Kidney epithelial cell (primary cell): ENCODE results near the gene SCN4A. TPM values are rescaled to one million over a fixed set of nuclear protein-coding genes. Genes with fewer than 3 reads are reported as not detected.
A peak's percentile ranks its signal among the peaks of the same experiment; 100 is the strongest.
"Not testable (repeated sequence)": the region's sequence is repeated elsewhere in the genome, so short reads cannot be mapped to it uniquely, and the experiment has no call there.

ENCODE experiments used
- DNase-seq: peaks from one replicate; pipeline ENCODE4 v3.0.0-alpha.2; 2010; ENCODE audit warnings: low read depth
- H3K27me3 ChIP-seq: 2 replicates; pipeline ENCODE4 v1.6.0; 2011; ENCODE audit warnings: low read length; ENCODE audit not compliant: control insufficient read depth, insufficient read depth
- H3K36me3 ChIP-seq: 2 replicates; pipeline ENCODE4 v1.5.1; 2011; ENCODE audit warnings: low read length; ENCODE audit not compliant: control insufficient read depth, insufficient read depth
- H3K4me3 ChIP-seq: 2 replicates; pipeline ENCODE4 v1.5.1; 2011; ENCODE audit warnings: low read depth, mild to moderate bottlenecking, control low read depth, low read length
- total RNA-seq: library from RNA; depleted of rRNA; stranded (reverse); fragments of >200 nt; gene quantifications from 2 replicates; pipeline ENCODE4 v1.2.3, GENCODE V29; 2015
- TF ChIP-seq, protein P1 (sequence below): IDR thresholded peaks from 2 replicates; pipeline ENCODE4 v1.5.1; 2011; ENCODE audit warnings: mild to moderate bottlenecking, moderate library complexity, low read length, control low read depth, inconsistent platforms; ENCODE audit not compliant: insufficient read depth, poor library complexity, severe bottlenecking

SCN4A gene
- total RNA-seq, 1 donor from 2014 or later, result 0.33 TPM

DNA sequence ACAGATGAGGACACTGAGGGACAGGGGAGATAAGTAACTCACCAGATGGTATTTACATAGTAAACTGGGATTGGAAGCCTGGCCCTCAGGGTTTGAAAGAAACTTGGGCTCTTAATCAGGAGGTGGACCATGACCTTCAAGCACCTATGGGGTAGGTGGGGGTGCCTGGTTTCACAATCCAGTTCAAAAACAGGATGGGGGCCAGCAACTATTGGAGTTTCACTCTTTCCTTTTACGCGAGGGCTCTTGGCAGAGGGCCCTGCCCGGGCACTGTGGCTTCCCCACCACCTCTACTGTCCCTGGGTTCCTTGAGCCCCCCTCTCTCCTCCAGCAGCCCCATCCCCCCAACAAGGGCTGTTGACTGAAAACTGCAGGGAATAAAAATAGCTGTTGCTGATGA lies 14.1 kb upstream of the SCN4A start:
- Histone ChIP-seq H3K36me3 (no peaks in the 10 kb centered on the region), H3K4me3 (no peak overlapping the region), H3K27me3 (peaks cover 27% of the 10 kb centered on the region)
- DNase-seq, result no peak
- TF ChIP-seq, protein P1, sequence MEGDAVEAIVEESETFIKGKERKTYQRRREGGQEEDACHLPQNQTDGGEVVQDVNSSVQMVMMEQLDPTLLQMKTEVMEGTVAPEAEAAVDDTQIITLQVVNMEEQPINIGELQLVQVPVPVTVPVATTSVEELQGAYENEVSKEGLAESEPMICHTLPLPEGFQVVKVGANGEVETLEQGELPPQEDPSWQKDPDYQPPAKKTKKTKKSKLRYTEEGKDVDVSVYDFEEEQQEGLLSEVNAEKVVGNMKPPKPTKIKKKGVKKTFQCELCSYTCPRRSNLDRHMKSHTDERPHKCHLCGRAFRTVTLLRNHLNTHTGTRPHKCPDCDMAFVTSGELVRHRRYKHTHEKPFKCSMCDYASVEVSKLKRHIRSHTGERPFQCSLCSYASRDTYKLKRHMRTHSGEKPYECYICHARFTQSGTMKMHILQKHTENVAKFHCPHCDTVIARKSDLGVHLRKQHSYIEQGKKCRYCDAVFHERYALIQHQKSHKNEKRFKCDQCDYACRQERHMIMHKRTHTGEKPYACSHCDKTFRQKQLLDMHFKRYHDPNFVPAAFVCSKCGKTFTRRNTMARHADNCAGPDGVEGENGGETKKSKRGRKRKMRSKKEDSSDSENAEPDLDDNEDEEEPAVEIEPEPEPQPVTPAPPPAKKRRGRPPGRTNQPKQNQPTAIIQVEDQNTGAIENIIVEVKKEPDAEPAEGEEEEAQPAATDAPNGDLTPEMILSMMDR, result no peak

DNA sequence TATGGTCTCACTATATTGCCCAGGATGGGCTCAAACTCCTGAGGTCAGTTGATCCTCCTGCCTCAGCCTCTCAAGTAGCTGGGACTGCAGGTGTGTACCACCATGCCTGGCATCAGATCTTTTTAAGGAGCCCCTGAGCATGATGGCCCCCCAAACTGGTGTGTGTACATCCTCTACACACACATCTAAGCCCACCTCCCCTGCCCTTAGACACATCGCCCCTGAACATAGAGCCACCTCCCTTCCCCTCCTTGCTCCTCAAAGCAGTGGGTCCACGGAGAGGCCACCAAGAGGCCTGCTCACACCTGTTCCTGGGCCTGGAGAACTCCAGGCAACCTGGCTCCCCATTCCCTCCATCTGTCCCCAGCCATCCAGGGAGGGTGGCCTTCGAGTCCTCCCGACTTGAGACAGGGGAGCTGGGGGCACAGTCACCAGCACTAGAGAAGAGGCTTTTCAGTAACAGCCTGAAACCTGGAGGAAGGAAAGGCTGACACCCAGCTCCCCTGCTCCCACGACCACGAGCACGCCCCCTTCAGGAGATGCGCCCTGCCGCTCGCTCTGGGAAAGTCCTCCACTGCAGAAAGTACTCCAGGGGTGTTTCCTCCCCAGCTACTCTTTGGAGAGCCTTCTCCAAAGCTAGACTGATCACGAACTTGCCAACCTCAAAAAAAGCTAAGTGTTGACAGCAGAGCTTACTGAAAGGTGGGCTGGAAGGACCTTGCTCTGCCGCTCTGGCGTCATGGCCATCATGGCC lies 12.8 kb upstream of the SCN4A start:
- DNase-seq, result no peak
- H3K36me3 ChIP-seq, result no peaks in the 10 kb centered on the region
- TF ChIP-seq, protein P1, result no peak
- peaks cover 19% of the 10 kb centered on the region for H3K27me3 ChIP-seq
- H3K4me3 ChIP-seq, result no peak overlapping the region

DNA sequence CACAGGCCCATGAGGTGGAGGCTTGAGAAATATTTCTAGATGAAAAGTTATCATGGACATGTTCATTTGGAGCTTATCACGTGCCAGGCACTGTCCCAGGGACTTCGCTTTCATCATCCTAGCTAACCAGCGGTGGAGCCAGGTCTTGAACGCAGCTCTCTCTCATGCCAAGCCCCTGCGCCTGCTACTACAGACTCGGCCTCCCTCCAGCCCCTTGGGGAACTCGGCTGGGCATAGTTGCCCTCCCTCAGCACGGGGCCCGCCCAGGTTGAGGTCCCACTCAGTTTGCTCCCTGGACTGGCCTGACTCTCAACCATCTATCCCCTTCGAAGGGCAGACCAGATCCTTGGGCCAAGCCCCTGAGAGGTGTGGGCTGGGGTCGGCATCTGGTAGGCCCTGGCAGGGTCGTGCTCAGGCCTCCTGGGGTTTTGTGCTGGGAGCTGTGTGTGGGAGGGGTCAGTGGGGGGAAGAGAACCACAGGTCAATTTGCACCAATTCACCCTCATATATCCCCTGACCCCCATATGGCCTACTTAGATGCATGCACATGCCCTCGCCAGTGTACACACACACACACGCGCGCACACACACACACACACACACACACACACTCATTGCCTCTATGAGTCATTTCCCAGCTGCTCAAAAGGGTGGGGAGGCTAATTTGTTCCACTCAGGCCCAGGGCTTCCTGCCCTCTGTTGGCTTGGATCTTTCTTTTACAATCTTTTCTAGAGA lies 12.1 kb upstream of the SCN4A start:
- DNase-seq, result peak; percentile 58
- Histone ChIP-seq H3K27me3 (peaks cover 13% of the 10 kb centered on the region), H3K36me3 (no peaks in the 10 kb centered on the region), H3K4me3 (no peak overlapping the region)
- TF ChIP-seq, protein P1, result no peak

DNA sequence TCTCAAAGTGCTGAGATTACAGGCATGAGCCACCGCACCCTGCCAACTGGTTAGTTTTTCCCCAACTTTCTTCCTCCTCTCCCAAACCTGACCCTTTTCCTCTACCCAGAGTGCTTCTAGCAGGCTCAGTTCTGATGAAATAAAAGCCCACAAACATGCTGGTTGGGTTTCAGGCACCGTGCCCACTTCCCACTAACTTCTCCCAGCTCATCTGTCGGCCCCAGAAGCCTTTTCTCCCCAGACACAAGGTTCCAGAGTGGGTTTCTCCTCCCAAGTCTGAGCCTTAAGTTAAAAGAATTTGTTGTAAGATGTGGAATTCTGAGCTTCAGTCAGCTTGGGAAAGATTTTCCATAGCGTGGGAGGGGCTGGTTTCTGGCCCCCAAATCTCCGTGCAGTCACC lies 11.5 kb upstream of the SCN4A start:
- TF ChIP-seq, protein P1, result no peak
- DNase-seq, result no peak
- peaks cover 7% of the 10 kb centered on the region for H3K27me3 ChIP-seq
- H3K4me3 ChIP-seq, result no peak overlapping the region
- H3K36me3 ChIP-seq, result no peaks in the 10 kb centered on the region

DNA sequence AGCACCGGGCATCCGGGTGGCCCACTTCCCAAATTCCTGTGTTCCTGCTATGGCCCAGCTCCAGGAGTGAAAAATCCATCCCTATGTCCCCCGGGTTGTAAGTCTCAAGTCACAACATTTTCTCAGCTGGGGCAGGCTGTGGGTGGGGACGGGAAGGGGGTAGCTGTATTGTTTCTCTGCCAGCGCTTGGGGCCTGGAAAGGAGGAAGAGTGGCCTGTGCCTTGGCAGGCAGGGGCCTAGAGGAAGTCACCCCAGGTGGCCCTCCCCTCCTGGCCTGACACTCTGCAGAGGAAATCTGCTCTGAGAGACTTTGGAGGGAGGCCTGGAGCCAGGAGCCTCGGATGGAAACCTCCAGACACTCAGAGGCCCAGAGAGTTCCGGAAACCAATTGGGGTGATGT lies 10.6 kb upstream of the SCN4A start:
- no peak overlapping the region for H3K4me3 ChIP-seq
- DNase-seq, result no peak
- no peaks in the 10 kb centered on the region for H3K27me3 ChIP-seq
- TF ChIP-seq, protein P1, result no peak
- no peaks in the 10 kb centered on the region for H3K36me3 ChIP-seq

DNA sequence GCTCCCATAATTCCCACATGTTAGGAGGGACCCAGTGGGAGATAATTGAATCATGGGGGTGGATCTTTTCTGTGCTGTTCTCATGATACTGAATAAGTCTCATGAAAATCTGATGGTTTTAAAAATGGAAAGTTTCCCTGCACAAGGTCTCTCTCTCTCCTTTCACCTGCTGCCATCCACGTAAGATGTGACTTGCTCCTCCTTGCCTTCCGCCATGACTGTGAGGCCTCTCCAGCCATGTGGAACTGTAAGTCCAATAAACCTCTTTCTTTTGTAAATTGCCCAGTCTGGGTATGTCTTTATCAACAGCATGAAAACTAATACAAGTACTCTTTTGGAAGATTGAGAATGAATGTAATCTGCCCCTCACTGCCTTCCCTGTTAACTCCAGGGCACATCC lies 9.9 kb upstream of the SCN4A start:
- not testable (repeated sequence) for H3K36me3 ChIP-seq, DNase-seq, H3K27me3 ChIP-seq, H3K4me3 ChIP-seq
